Effector memory CD4-positive, alpha-beta T cell (primary cell): ENCODE data around the gene CALD1.

Experiments
- DNase-seq, 3 donors: peaks; one replicate each; pipeline ENCODE4 v3.0.0-alpha.2; 2020
- H3K27ac ChIP-seq: 2 replicates; pipeline ENCODE4 v1.7.0; 2013; ENCODE audit warnings: mild to moderate bottlenecking, low read length, moderate library complexity; ENCODE audit not compliant: insufficient read depth, poor library complexity, severe bottlenecking
- H3K27me3 ChIP-seq: replicated peaks from 2 replicates; pipeline ENCODE4 v1.7.0; 2013; ENCODE audit warnings: mild to moderate bottlenecking, low read length; ENCODE audit not compliant: insufficient read depth, control insufficient read depth, poor library complexity, severe bottlenecking
- H3K36me3 ChIP-seq: 2 replicates; pipeline ENCODE4 v1.7.0; 2013; ENCODE audit warnings: mild to moderate bottlenecking, low read length, moderate library complexity; ENCODE audit not compliant: control insufficient read depth, insufficient read depth
- H3K4me1 ChIP-seq: 2 replicates; pipeline ENCODE4 v1.7.0; 2013; ENCODE audit warnings: low read length, mild to moderate bottlenecking; ENCODE audit not compliant: control insufficient read depth, insufficient read depth, poor library complexity, severe bottlenecking
- H3K4me3 ChIP-seq: 2 replicates; pipeline ENCODE4 v1.7.0; 2013; ENCODE audit warnings: low read length, low read depth, mild to moderate bottlenecking; ENCODE audit not compliant: insufficient read depth, poor library complexity, severe bottlenecking
- H3K9me3 ChIP-seq: 2 replicates; pipeline ENCODE4 v1.7.0; 2013; ENCODE audit warnings: mild to moderate bottlenecking, low read length, moderate library complexity; ENCODE audit not compliant: control insufficient read depth

The CALD1 gene

DNA sequence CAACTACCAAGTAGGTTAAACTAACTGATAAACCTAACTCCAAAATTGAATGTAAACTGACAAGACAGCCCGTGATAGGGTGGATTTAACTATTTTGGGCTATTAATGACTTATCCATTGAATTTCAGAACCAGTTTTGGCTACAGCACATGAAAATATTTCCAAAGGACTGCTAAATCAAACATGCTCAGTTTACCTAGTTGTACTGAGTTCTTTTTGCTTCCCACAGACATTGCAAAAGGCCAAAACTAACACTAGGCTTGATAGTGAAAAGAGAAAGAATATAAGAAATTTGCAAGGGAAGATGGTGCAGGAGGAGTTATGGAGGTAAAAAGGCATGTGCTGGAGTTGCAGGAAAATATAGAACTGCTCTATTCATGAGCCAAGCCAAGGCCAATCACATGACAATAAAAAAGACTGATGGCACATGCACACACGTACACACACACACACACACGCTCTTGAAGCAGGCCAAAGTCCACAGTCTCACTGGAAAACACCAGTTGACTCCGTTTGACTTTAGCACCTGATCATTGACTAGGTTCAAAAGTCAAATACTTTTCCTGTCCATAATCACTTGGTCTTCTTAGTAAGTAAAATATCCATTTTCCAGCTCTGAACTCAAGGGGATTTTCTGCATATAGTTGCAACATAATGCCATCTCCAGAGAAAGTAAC lies 130.9 kb downstream of the CALD1 start:
- DNase-seq, result no peak

DNA sequence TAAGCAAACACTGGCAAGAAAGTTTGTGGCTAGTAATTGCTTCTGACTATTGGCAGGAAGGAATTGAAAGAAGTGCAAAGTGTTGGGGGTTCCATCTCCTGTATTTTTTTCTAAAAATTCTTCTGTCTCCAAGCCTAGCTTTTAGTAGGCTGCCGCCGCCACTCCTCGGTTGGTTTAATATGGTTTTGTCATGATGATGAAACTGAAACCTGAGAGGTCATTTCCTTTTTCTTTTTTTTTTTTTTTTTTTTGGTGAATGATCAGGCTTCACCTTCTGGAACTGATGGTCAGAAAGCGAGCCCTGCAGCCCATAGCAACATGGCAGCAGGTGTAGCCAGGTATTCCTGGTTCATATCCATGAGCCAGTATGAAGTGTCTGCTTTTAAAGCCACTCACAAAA lies 131.5 kb downstream of the CALD1 start:
- DNase-seq, result no peak
- Histone ChIP-seq H3K9me3 (no peaks in the 10 kb centered on the region), H3K4me1 (no peaks in the 10 kb centered on the region), H3K27ac (no peak overlapping the region), H3K27me3 (no peaks in the 10 kb centered on the region), H3K4me3 (no peak overlapping the region), H3K36me3 (no peaks in the 10 kb centered on the region)

More for the DNA sequence above, 130.9 kb downstream of the CALD1 start:
- H3K4me1 ChIP-seq, result no peaks in the 10 kb centered on the region
- H3K27me3 ChIP-seq, result no peaks in the 10 kb centered on the region
- no peaks in the 10 kb centered on the region for H3K36me3 ChIP-seq
- H3K9me3 ChIP-seq, result no peaks in the 10 kb centered on the region
- H3K27ac ChIP-seq, result no peak overlapping the region
- H3K4me3 ChIP-seq, result no peak overlapping the region

DNA sequence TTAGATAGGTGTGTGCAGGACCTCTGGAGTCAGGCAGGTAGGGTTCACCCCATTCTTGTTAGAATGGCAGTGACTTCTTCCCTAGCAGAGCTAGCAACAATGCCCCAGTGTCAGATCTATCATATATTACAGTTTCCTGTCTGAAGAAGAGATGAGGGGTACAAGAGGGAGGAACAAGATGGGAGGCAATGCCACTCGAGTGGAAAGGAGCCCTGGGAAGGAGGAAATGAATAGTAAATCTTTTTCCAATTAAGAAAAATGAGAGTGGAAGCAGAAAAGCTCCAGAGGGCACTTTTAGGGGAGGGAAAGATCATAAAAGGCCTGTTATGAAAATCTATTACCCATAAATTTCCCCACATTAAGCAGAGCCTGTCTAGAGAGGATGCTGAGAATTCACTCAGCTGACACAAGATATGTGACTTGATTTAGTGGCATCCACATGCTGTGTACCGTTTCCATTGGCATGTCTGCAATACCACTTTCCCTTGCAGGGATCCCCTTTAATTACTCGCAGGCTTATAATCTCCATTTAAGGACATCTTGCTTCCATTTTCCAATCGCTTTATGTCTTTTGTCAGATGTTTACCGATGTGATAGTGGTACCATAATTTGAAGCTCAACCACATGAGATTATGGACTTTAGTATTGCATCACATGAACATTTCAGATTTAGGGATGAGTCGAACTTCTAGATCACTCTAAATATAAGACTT lies 136.9 kb downstream of the CALD1 start:
- no peaks in the 10 kb centered on the region for H3K36me3 ChIP-seq
- no peak overlapping the region for H3K4me3 ChIP-seq
- H3K27ac ChIP-seq, result no peak overlapping the region
- no peak for DNase-seq
- H3K4me1 ChIP-seq, result no peaks in the 10 kb centered on the region
- H3K9me3 ChIP-seq, result no peaks in the 10 kb centered on the region
- no peaks in the 10 kb centered on the region for H3K27me3 ChIP-seq

DNA sequence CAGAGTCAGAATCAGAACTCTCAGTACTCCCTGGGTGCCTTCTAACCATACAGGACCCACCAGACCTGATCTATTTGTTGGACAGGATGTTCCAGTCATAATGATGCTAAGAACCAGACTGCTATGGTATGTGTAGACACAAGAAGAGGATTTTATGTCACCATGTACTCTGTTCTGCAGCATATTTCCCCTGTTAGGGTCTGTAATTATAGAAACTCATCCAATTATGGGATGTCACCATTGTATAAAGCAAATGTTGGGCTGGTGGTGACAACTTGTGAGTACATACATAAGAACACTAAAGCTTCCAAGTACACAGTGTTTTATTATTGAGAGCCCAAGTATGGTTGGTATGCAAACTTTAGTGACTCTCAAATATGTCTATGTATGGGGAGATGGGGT lies 139.8 kb downstream of the CALD1 start:
- no peak for DNase-seq
- Histone ChIP-seq H3K27ac (no peak overlapping the region), H3K4me3 (no peak overlapping the region), H3K27me3 (no peaks in the 10 kb centered on the region), H3K9me3 (no peaks in the 10 kb centered on the region), H3K4me1 (no peaks in the 10 kb centered on the region), H3K36me3 (no peaks in the 10 kb centered on the region)

DNA sequence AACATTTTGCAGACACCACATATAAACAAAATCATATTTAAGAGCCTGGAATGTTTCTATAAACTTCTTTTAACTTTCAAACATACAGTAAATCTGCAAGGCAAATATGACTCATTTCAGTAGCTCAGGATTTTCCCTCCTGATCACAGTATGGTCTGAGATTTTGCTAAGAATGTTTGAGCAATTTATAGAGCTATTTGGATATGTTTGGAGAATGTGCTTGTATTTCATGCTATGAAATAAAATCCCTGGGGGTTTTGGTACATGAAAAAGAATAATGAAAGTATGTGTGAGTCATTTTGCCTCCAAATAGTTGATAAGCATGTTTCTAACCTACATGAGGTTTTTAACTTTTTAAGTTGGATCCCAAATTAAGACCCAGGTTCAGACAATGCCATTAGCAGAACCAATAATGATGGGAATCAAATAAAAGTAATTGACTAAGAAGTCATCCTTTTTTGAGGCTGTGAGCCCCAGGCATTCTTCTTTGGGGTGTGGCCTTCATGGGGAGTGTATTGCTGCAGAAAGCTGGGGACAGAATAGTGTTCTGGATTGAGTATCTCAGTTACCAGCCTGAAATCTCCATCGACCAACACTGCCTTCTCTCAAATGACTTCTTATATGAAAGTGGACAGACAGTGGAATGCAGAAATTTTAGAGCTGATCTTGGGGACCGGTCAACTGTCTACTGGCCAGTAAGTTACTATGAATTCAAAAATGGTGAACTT lies 140.8 kb downstream of the CALD1 start:
- H3K36me3 ChIP-seq, result no peaks in the 10 kb centered on the region
- no peaks in the 10 kb centered on the region for H3K9me3 ChIP-seq
- DNase-seq, result no peak
- no peaks in the 10 kb centered on the region for H3K4me1 ChIP-seq
- H3K27ac ChIP-seq, result no peak overlapping the region
- H3K27me3 ChIP-seq, result no peaks in the 10 kb centered on the region
- no peak overlapping the region for H3K4me3 ChIP-seq

DNA sequence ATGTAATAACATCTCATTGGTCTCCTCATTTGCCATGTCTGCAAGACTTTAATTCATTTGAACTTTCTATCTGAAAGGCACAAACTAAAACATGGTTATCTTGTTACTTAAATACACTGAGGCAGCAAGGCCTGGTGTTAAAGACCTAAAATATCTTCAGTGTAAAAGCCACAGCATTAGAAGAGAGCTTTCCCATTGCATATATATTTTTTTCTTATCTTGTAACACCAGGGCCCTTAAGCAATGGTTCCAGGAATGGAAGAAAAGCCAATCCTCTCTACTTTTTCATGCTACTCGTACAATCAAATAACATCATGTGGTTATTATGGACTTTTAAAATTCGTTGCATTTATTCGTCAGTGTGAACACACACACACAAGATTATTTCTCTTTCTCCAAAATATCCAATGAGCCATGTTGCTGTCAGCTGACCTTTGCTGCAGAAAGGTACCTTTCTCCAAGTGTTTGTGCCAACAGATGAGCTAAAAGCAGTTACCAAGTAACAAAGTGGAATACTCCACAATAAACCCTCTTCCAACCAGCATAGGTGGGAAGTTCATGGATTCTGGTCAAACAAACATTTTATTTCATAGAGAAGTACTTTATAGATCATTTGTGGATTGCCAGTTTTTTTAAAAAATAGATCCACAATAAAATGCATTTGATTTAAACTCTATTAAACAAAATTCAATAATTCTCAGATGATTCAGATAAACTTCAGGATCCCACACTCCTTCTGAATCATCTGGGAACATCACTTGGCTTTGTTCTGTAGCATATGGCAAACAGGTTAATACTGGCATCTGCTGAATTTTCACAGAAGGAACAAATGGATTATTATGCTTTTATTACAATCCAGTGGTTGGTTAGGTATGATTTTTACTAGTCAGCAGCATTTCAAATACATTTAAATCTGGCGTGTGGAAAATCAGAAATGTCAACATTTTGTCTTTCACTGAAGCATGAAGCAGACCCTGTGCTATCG lies 143.6 kb downstream of the CALD1 start:
- no peak overlapping the region for H3K27ac ChIP-seq
- no peaks in the 10 kb centered on the region for H3K4me1 ChIP-seq
- H3K36me3 ChIP-seq, result no peaks in the 10 kb centered on the region
- H3K27me3 ChIP-seq, result no peaks in the 10 kb centered on the region
- H3K4me3 ChIP-seq, result no peak overlapping the region
- H3K9me3 ChIP-seq, result no peaks in the 10 kb centered on the region
- no peak for DNase-seq

DNA sequence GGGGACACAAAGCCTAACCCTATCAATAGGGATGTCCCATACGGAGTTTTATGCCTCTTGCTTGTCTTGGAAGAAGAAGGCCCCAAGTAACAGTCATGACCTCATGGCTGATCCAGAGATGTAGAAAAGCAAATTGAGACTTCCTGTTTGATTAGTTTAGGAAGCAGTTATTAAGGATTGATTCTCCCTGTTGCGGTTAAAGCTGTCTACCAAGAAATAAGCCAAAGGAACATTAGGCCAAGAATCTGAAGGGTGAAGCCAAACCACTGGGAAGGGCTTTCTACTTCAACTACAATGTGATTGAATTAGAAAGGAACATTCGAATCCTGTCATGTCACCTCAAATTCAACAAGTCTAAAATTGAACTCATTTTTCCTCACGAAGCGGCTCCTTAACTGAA lies 146.3 kb downstream of the CALD1 start:
- Histone ChIP-seq H3K36me3 (no peaks in the 10 kb centered on the region), H3K4me1 (no peaks in the 10 kb centered on the region), H3K27me3 (no peaks in the 10 kb centered on the region), H3K27ac (no peak overlapping the region), H3K9me3 (no peaks in the 10 kb centered on the region), H3K4me3 (no peak overlapping the region)
- DNase-seq, result no peak

DNA sequence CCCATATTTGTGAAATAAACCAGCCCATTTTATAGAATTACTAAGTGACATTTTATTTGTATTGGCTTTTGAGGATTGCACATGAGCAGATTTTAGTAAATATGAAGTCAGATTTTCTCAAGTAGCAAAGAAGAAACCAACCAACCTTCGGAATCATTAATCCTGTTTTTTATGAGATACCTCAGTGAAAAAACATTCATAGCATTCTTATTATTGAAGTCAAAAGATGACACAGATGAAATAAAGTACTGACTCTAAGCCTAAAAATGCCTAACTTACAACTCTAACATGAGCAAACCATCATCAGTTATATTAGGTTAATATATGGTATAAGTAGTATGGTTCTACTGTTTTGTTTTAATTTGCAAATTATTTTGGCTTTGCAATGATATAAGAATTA lies 147.0 kb downstream of the CALD1 start:
- Histone ChIP-seq H3K36me3 (no peaks in the 10 kb centered on the region), H3K27ac (no peak overlapping the region), H3K9me3 (no peaks in the 10 kb centered on the region), H3K4me3 (no peak overlapping the region), H3K27me3 (no peaks in the 10 kb centered on the region), H3K4me1 (no peaks in the 10 kb centered on the region)
- DNase-seq, result no peak

DNA sequence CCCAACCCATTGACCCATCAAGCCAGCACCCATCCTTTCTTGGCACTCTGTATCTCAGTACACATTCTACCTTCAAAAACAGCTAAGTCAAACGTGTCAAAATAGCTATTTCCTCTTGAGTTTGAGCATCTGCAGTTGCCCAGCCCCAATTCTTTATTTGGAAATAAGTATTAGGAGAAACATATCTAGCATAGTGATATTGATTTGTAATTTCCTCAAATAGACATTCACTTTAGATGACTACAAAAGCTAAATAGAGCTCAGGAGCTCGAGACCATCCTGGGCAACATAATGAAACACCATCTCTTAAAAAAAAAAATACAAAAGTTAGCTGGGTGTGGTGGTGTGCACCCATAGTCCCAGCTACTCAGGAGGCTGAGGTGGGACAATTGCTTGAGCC lies 147.6 kb downstream of the CALD1 start:
- H3K4me1 ChIP-seq, result no peaks in the 10 kb centered on the region
- H3K27ac ChIP-seq, result no peak overlapping the region
- H3K4me3 ChIP-seq, result no peak overlapping the region
- no peaks in the 10 kb centered on the region for H3K9me3 ChIP-seq
- H3K36me3 ChIP-seq, result no peaks in the 10 kb centered on the region
- no peaks in the 10 kb centered on the region for H3K27me3 ChIP-seq
- DNase-seq, result no peak
